IPS-NIHi7 (cell line): ENCODE measurements around the gene ADM.

Experiments used
- DNase-seq: peaks from one replicate; pipeline ENCODE4 v3.0.0; 2012; ENCODE audit warnings: mixed read lengths; ENCODE audit errors: extremely low spot score

ADM gene

DNA sequence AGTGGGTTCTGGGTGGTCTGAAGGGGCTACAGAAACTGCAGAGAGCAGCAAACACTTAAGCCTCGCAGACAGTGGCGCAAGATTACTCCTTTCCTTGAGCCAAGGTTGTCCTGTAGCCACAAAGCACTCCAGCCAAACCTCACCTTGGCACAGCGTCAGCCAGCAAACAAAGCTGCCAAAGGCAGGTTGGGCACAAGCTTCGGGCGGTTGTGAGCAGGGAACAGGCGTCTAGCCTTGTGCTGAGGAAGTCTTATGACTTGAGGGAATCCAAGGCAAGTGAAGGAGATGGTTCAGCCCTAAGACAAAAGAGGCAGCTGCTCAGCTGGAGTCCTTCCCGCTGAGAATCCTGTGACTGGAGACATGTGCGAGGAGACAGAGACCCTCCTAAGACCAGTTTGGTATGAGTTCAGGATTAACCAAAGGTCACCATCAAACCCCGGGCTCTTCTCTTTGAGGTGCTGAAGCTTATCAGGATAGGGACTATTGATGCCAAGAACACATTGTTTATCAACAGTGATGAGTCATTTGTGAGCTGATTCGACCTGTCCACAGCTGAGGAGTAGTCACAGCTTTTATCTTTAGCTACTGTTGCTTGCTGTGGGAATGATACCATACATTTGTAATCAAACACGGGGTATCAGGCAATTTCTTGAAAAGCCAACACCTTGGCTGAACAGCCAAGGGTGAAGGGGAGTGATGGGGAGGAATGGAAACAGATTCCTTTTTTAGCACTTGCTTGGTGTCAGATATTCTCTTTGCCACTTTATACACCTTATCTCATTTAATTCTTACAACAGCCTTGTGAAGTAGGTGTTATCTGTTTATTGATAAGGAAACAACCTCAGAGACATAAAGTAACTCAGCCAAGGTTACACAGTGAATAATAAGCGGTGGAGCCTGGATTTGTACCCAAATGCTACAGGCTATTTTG lies 4.6 kb downstream of the ADM start:
- peak; percentile 40 for DNase-seq

DNA sequence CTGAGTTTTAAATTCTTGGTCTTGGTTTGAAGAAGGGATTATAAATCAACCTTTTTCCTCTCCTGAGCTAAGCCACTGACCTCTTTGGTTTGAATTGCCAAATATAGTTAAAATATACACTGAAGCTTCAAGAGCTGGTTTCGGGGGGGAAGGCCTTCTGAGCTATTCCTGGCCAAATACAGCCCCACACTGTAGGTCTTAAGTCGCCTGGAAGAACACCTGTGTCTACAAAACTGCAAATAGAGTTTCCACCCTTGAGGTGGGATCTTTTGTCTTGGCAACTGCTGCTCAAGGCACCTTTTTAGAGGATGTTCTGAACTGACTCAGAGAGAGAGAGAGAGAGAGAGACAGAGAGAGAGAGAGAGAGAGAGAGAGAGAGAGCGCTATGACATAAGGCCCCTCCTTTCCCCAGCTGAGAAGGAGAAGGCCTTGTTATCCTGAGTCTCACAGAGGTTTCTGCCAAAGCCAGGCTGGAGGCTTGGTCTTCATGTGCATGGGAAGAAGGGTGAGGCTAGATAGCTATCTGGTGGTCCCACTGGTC lies 5.5 kb downstream of the ADM start:
- no peak for DNase-seq

DNA sequence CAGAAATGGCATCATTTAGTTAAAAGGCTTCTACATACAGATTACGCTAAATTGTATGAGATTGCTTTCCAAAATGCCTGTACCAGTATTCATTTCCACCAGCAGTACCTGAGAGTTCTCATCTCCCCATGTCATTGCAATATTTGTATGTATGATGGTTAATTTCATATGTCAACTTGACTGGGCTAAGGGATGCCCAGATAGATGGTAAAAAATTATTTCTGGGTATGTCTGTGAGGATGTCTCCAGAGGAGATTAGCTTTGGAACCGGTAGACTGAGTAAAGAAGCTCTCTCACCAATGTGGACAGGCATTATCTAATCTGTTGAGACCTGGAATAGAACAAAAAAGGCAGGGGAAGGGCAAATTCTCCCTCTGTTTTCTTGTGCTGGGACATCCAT lies 6.9 kb downstream of the ADM start:
- DNase-seq: no peak

DNA sequence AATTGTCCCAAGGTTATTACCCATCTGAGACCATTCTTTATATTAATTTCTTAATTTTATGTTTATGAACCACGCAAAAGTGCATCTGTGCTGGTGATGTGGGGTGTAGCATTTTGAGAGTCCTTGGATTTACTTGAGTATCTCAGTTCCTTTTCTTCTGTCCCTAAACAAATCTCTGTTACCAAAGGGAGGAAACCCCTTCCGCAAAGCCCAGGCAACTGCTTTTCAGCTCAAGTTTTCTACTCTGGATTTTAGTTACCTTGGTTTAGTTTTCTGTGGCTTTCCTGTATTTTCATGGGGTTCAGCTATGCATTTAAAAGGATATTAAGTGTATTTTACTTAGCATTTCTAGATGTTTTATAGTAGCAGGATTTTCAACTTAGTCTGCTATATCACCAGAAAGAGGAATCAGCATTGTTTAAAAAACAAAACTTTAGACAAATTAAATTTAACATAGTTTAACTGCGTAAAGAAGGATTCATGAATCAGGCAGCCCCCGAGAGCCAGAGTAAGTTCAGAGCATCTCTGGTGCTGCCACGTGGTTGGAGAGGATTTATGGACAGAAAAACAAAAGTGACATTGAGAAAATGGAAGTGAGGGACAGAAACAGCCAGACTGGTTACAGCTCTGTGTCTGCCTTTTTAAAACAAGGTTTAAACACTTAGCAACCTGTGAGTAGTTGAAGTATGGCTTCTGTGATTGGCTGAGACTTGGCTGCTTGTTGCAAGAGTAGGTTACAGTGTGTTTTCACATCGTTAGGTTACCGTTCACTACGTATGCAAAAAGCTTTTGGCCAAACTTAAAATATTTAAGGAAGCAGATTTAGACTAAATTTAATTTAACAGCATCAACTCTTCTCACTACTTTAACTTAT lies 9.6 kb downstream of the ADM start:
- DNase-seq: no peak

DNA sequence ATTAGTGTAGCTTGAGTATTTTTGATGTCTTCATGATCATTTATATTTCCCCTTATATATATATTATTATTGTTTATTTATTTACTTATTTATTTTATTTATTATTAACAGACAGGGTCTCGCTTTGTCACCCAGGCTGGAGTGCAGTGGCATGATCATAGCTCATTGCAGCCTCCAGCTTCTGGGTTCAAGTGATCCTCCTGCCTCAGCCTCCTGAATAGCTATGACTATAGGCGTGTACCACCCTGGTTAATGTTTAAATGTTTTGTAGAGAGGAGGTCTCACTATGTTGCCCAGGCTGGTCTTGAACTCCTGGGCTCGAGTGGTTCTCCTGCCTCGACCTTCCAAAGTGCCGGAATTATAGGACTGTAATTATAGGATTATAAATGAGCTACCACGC lies 10.2 kb downstream of the ADM start:
- no peak for DNase-seq

DNA sequence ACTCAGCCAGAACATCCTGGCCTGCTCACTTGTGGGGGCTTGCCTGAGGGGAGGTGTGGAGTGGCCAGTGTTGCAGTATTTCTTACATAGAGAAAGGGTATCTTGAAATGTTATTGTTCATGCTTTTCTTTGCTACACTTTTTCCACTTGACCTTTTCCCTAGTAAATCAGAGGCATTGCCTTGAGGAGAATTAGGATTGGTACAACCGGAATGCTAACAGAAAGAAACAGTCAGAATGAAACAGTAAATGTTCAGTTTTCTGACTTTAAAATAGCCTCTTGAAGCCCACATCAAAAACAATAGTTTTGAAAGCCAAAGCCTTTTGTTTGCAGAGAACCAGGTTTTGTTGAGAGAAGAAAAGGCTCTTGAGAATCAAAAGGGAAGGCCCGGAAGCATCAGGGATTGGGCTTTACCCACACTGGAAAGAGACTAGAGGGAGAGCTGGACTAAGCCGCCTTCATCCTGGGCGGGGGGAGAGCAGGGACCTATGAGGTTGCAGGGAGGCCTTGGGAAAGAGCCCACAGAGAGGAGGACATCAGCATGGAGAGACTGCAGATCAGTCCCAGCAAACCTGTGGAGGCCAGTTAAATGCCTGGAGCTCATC lies 12.4 kb downstream of the ADM start:
- no peak for DNase-seq

DNA sequence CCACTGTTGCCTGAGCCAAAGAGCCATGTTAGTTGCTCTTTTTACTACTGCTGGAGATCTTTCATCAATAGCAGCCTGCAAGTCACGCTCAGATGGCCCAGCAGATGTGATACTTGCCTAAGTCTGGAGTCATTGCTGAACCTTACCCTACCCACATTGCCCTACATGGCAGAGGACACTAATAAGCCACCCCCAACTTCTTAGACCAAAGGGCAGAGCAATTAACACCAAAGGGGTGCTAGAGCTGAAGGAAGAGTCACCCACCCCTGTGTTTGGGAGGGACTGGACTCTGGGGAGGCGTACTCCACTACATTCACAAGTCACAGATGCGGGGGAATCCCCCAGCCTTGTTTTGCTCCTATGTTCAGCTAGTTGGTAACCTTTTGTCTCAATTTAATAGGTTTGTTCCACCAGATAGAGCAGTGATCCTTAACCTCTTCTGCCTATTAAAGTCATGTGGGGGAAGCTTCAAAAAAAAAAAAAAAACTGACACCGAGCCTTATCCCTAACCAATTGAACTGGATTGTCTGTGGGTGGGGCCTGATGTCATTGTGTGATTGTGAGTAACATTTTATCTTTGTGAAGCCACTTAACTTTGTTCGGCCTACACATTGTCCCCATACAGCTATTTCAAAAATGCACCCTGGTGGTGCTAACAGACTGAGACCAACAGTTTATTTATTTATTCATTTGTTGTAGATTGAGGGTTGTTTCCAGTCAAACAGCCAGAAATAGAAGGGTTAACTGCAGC lies 13.1 kb downstream of the ADM start:
- DNase-seq: no peak

DNA sequence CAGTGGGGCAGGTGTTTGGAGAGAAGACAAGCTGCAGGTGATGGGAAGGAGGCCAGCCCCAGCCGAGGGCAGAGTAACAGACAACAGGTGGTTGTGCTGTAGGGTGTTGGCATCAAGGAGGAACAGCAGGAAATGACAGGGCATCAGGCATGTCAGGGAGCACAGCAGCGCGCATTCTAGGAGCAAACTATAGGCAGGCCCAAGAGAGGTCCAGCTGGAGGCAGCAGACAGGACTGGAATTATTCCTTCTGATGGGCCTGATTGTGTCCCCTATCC lies 13.6 kb downstream of the ADM start:
- no peak for DNase-seq

DNA sequence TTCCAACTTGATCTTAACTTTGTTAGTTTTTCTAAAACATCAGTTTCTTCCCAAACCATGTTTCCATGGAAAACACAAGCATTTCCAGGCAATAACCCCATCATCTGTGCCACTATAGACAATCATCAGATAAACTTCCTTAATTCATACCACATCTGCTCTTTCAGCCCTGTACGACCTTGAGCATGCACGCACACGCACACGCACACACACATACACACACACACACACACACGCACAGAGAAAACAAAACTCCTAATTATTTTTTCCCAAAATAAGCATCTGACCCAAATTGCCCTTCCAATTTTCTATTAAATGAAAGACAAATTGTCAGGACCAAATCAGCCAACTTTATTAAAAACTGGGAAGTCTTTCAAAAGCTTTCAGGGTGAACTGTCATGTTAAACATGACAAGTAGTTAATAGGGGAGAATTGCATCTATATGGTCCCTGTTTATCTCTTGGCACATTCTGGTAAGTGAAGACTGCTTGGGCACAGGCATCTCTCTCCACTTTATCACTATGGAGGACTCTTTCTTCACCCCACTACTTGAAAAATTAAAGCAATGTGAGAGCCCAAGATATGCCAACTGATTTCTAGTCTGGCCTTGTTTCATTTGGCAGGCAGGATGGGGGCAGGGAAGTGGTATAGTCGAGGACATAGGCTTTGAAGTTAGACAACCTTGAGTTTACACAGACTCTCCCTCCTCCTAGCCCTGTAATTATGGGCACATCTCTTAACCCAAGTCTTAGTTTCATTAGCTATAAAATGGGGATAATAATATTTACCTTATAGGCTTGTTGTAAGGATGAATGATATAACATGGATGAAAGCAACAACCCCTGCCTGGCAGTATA lies 15.1 kb downstream of the ADM start:
- no peak for DNase-seq

DNA sequence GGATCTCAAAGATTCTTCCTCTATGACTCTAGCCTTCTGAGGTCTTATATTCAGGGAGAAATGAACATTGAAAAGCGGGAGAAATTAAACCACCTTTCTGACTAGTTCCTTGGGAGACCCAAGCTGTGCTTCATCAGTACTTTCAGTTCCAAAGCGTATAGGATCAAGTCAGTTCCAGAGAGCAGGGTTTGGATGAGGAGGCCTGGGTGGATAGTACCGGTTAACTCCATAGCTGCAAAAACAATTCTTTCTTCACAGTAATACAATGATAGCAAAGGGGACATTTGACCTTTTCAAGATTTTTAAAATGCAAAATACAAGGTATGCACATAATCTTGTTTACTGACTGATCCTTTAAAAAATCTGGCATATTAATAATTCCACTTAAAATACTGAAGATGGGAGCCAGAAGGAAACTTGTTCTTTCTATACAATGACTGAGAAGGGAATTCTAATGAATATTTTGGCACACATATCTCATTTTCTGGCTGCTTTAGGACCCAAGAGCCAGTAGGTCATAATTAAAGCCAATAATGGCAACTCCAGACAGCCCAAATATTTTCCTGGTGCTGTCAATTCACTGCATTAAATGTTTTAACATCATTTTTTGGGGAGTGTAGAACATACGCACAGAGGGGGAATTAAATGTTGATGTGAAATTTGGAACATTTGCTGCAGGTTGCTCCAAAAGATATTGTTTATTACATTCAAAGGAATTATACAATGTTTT lies 16.0 kb downstream of the ADM start:
- no peak for DNase-seq

DNA sequence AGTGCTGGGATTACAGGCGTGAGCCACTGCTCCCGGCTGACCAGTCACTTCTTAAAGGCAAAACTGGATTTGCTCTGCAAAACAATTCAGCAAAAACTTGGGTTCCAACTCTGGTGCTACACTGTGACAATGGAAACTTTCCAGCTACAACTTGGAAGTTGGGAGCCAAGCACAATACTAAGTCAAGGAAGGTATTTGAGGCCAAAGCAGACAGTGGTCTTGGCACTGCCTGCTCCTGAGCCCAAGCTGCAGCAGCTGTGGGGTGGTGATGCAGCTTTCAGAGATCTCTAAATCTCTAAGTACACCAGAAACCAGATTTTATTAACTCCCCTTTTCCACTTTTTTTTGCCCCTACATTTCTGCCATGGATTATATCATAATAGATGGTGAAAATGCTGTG lies 17.5 kb downstream of the ADM start:
- no peak for DNase-seq

DNA sequence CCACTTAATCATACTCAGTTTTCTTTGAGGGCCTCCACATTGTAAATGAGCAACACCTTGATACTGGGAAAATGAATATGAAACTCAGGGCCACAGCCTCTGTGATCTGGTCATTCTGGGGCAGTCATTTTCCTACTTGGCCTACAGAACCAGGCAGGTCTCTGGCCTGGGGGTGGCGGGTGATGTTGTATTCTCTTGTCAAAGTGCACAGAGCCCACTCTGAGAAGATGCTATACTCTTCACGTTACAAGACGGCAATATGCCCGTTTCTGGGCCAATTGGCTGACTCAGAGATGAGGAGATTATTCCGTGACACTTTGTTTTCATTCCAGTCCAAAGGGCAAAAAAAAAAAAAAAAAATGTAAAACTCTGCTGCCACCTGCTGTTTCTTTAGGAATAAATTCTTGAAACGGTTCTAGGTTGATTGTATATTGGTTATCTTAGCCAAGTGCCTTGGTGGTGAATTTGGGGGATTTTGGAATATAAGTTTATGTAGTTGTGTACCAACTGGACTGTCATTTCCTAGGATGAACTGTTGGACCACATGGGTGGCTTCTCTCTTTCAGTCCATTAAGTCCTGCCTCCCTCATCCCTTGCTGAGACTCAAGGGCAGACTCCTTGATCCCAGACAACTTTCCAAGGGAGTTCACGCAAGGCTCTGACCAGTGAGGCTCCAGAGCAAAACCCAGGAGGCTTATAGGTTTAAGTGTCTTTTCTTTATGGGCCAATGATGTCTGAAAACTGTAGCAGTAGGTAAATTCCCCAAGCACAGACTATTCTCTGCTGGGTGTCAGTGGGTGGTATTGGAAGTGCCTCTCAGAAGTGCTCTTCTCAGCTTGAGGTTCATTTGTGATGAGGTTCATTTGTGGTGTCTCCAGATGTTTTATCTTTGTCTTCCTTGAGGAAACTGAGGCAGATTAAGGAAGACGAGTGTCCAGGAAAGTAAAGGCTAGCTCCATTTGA lies 18.2 kb downstream of the ADM start:
- DNase-seq: peak; percentile 48

DNA sequence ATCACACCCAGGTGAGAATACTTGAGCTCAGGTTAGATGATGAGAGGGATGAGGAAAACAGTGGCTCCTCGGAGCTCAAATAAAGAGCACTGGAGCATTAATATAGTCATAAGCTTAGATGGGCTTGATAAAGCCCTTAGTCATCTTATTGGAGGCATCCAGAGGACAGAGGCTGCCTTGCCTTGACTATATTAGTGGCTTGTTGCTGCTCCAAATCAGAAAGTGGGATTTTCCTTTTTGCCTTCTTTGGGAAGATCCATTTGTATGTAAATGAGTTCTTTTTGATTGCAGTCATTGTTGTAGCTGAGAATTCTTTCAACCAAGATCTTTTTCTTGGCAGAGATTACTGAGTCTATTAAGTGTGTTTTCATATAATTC lies 18.9 kb downstream of the ADM start:
- no peak for DNase-seq

DNA sequence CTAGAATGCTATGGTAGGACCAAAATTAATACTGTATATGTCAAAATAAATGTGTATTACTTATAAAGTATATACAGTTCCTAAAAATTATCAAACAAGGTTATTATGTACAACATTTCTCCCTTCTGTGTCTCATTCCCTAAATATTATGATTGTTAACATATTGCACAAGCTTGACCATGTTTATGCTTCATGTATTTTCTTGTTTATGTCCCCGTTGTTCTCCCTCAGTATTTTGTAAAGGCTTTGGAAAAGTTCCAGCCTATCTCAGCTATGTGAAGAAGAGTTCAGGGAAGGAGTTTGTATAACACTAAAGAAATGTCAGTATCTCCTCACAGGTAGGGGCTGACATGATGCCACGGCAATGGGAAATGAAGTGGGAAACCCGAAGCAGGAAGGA lies 19.6 kb downstream of the ADM start:
- DNase-seq: no peak

DNA sequence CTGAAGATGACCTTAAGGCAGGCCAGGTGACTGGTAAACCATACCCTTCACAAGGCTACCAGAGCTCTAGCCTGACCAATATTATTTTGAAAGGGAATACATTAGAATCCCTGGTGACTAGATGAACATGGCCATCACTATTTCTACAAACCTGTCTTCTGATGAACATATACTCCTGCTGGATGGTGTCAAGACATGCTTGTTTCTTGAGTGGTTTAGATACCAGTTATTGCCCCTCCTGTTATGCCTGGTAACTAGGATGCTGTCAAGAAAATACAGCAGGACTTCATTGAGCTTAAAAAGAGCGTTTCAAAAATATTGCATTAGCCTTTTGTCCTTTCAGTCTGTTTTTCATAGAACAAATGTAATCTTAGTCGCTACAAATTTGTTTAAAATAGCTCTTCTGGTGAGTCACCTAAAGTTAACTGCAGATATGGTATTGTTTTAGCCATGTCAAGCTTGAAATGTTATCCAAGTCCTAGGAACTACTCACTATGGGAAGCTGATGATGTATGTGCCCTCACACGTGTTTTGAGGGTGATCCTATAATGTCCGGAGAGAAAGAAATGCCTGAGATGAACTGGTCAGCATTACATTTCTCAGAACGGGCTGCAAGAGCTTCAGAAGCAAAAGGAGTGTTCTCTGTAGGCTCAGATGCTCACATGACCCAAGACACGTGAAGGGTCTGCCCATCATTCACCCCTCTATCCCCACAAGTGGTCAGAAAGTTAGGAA lies 20.6 kb downstream of the ADM start:
- no peak for DNase-seq

DNA sequence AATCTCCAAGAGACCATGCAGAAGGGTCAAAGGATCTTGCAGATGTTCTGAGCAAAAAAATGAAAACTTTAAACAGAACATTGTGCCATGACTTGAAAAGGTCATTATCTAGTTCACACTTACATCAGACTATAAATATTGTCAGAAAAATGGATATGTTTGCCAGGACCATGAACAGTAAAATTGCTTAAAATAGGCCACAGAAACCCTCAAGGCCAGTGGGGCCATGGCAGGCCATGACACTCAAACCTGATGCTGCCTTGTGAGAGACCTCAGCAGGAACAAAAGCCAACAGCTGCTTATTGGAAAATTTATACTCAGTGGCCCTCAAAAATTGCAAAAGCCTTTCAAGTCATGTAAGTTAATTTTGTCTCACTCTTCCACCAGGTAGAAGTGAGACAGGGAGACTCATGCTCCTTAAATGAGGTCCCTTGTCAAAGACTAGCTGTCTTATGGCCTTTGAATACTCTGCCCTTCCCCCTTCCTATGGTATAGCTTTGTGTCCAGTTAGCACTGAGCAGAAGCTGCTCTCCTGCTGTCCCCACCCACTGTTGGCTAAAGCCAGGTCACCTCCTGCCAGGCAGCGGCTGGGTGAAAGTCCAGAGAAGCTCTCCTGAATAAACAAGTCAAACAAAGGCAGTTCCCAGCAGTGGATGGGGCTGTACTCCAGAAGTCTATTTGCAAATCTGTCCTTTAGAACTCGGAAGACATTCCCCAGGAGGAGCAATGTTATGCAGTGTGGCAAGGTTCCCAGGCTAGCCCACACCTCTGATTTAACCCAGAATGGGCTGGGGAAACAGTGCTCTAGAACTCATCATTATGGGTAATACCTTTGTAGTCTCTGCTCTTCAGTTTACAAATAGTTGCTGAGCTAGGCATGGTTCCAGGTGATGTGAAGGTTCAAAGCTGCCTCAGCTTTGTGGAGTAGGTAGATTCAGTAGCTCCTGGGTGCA lies 21.4 kb downstream of the ADM start:
- DNase-seq: no peak

DNA sequence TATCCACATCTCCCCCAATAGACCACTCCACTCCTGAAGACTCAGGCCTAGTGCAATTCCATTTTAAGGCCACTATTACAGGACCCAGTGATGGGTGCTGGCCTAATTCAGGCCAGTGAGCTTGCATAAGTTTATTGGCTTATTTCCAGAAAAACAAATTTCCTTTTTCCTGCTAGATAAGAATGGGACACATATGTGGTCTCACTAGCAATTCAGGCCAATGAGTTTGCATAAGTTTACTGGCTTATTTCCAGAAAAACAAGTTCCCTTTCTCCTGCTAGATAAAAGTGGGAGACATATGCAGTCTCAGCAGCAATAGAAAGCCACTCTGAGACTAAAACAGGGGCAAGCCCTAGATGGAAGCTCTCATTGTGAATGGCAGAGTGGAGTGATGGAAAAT lies 22.4 kb downstream of the ADM start:
- DNase-seq: no peak
